ENCODE data around the gene ABCC2.

The ABCC2 gene

GRCh38 chr10:99777918-99778714 lies 4.3 kb upstream of the ABCC2 start:
- TF ChIP-seq, protein P1, sequence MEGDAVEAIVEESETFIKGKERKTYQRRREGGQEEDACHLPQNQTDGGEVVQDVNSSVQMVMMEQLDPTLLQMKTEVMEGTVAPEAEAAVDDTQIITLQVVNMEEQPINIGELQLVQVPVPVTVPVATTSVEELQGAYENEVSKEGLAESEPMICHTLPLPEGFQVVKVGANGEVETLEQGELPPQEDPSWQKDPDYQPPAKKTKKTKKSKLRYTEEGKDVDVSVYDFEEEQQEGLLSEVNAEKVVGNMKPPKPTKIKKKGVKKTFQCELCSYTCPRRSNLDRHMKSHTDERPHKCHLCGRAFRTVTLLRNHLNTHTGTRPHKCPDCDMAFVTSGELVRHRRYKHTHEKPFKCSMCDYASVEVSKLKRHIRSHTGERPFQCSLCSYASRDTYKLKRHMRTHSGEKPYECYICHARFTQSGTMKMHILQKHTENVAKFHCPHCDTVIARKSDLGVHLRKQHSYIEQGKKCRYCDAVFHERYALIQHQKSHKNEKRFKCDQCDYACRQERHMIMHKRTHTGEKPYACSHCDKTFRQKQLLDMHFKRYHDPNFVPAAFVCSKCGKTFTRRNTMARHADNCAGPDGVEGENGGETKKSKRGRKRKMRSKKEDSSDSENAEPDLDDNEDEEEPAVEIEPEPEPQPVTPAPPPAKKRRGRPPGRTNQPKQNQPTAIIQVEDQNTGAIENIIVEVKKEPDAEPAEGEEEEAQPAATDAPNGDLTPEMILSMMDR (IDR thresholded peaks at IDR 0.05): no peak

DNA sequence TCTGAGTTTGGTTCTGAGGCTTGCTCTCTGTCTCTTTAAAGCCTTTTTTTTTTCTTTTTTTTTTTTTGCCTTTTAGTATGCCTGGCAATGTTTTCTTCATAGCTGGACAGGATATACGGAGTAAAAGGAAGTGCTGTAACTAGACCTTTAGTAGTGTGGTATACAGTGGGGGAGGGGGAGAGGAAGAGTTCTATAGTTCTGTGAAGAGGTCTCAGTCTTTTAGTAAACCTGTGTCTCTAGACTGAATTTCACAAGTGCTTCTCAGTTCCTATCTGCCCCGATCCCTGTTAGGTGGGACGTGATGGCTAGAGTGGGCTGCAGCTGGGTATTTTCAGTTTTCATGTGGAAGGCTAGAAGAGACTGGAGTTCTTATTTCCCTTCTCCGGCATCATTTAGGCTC lies 3.1 kb upstream of the ABCC2 start:
- TF ChIP-seq, protein P1 (IDR thresholded peaks at IDR 0.05): no peak

DNA sequence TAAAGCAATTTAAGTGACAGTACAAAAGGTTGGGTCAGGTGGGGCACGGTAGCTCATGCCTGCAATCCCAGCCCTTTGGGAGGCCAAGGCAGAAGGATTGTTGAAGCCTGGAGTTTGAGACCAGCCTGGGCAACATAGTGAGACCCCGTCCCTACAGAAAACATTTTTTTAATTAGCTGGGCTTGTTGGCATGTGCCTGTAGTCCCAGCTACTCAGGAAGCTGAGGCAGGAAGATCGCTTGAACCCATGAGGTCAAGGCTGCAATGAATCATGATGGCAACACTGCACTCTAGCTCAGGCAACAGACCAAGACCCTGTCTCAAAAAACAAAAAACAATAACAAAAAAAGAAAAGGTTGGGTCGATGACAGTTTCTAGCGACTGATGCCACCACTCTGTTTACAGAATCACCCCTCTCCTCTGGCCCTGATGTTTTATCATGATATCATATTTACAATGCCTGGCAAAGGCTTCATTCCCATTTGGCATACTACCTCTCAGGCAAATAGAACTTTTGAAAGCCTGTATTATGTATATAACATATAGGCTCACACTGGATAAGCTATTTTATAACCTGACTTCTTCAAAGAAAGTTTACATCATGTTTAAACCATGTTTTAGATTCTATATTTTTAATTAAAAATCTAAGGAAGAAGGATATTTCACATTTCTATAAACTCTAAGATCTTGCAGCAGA lies 558 bp upstream of the ABCC2 start:
- TF ChIP-seq, protein P1 (IDR thresholded peaks at IDR 0.05): no peak

- TF ChIP-seq, protein P1 (IDR thresholded peaks at IDR 0.05): no peak
Observed at GRCh38 chr10:99784016-99784726, 1.7 kb downstream of the ABCC2 start.

- TF ChIP-seq, protein P1 (IDR thresholded peaks at IDR 0.05): no peak
Observed at GRCh38 chr10:99784727-99785441, 2.4 kb downstream of the ABCC2 start.

DNA sequence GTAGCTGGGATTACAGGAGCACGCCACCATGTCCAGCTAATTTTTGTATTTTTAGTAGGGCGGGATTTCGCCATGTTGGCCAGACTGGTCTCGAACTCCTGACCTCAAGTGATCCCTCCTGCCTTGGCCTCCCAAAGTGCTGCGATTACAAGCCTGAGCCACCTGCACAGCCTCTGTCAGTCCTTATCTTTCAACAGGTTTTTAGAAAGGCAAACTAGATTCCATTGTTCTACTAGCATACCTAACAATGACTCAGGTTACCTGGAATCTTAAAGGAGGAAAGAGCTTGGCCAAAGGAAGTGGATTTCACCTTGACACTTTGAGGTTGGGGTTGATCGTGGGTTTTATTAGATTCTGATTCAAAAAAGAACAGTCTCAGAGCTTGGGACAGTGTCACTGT lies 3.2 kb downstream of the ABCC2 start:
- TF ChIP-seq, protein P1 (IDR thresholded peaks at IDR 0.05): no peak

DNA sequence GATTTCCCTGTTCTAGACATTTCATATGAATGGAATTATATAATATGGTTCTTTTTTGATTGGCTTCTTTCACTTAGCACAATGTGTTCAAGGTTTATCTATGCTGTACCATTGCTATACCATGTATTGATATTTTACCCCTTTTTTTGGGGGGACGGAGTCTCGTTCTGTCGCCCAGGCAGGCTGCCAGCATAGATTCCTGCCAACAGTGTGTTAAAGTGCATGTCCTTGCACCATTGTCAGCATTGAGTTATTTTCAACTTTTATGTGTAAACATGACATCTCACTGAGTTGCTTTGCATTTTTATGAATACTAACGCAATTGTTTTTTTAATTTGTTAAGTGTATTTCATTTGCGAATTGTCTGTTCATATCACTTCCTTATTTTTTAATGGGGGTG lies 4.9 kb downstream of the ABCC2 start:
- TF ChIP-seq, protein P1 (IDR thresholded peaks at IDR 0.05): no peak
